Measurements from ENCODE around the gene C16orf46.
"Not testable (repeated sequence)": the region's sequence is repeated elsewhere in the genome, so short reads cannot be mapped to it uniquely, and the experiment has no call there.

Gene C16orf46, protein sequence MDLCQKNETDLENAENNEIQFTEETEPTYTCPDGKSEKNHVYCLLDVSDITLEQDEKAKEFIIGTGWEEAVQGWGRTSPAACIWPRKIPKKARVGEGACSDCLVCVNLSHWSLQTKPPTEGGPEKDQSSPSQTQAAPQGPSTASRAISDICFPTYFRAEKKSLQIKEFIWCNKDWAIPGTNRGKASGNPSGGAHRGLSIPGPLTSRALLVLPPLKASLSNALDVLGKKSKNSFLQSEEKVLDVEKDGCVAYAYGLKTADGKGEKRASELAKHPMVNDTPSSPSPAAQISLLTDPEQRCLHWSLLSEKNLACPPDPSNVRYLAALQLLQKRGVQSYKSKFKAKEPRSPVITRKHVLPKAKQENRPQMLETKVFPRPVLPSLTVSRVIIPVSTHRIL

DNA sequence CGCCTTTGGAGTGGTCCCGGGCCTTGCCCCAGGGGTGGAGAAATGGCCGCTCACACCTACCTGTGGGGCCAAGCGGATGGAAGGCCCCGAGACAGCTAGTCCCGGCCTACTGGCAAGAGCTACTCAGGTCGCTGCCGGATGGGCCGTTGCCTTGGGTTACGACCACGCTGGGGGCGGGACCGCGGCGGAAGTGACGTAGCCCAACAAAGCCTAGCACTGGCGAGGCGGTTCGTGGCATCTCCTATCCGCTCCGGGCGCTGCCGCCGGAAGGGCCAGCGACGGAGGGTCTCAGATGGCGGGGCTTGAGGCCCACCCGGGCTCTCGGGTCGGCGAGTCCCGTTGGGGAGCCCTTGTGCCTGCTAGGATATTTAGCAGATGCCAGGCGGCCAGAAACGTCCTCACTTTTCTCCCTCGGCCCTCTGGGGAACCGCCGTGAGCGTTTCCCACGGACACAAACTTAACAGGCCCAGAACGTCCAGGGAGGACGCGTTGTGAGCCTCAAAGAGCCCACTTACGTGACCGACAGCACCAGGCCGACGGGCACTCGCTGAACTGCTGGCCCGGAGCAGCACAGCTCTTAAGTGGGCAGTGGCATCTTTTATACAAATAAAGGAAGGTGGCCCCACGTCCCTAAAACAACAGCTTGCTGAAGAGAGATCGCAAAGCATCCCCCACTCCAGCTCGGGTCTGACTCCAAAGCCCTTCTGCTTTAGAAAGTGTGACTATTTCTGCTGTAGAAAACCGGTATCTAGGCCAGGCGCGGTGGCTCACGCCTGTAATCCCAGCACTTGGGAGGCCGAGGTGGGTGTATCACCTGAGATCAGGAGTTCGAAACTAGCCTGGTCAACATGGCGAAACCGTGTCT lies at the start of gene C16orf46:
Gene C16orf46, minus strand, starts transcription at position 163 of the 865 bp plus-strand sequence. CDS start 13,283 bp downstream, outside the sequence.
- no peak for FAIRE-seq

DNA sequence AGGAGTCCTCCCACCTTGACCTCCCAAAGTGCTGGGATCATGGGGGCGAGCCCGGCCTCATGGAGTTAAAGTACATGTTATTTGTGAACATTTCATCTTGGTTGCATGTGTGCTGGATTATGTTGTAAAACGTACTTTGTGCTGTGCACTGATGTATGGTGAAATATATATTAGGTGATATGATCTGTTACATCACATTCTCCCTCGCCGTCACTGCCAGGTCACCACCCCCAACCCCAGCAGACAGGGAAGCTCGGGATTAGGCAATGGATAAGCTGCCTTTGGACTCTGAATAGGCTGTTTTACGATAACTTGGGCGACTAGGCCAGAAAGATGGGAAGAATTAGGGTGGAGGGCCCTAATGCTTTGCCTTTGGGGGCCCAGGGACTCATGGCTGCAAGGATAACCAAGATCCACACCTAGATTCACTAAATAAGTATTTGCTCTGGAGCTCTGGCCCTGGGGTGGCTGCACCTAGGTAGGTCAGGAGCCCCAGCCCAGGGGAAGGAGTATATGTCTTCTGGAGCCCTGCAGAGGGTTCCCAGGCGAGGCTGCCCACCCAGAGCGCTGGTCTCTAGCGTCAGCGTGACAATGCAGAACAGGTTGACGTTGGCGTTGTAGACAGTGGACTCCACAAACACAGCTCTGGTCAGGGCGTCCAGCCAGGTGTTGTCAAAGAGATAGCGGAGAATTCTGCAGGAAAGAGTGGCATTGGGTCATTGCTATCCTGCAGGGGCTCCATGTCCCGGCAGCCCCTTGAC lies 46.2 kb upstream of the C16orf46 start:
- no peak for FAIRE-seq

DNA sequence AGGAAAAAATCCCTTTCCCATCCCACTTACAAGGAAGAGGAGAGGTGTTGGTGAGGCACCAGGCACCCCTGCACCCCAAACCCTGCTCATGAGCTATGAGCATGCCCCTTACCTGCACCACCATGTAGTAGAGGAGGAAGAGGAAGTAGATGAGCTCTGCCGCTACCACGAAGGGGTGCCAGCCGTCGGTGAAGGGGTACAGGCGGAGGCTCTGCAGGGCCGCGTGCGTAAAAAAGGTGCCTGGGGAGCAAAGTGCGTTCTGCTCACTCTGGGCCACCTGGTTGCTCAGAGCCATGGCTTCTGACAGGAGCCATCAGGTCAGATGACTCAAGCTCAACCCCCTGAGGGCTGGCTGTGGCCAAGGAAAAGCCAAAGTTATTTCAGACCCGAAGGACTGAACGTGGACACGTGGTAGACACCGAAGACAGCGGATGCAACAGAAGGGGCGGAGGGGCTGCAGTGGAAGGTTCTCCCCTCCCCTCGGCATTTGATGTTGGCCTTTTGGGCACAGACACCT lies 44.5 kb upstream of the C16orf46 start:
- FAIRE-seq: no peak

DNA sequence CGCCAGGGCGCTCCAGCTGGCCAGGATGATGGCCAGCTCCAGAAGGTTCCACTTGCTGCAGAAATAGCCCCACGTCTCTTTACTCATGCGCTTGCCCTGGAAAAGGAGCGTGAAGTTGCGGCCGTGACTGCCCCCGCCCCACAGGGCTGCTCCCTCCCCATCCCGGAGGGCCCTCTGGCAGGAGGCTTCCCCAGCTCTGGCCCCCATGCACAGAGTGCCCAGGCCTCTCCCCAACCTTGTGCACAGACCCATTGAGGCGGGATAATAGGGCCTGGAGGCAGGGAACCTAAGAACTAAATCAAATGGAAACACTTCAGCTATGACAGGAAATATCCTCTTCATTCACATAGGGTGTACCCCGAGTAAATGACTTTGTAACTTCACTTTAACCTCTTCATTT lies 40.4 kb upstream of the C16orf46 start:
- FAIRE-seq: no peak

- no peak for FAIRE-seq
Measured at GRCh38 chr16:81116285-81116684, 39.2 kb upstream of the C16orf46 start.

GRCh38 chr16:81112453-81112852 lies 35.4 kb upstream of the C16orf46 start:
- no peak for FAIRE-seq

DNA sequence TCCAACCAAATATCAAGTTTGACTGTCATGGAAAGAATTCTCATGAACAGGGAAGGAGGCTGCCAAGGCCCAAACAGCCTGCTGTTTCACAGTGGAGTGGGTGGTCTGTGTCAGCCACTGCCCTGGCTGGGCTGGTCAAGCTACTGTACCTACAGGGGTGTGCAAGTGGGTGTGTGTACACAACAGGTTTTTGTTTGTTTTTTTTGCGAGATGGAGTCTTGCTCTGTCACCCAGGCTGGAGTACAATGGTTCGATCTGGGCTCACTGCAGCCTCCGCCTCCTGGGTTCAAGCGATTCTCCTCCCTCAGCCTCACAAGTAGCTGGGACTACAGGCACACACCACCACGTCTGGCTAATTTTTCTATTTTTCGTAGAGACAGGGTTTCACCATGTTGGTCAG lies 32.2 kb upstream of the C16orf46 start:
- FAIRE-seq: not testable (repeated sequence)

DNA sequence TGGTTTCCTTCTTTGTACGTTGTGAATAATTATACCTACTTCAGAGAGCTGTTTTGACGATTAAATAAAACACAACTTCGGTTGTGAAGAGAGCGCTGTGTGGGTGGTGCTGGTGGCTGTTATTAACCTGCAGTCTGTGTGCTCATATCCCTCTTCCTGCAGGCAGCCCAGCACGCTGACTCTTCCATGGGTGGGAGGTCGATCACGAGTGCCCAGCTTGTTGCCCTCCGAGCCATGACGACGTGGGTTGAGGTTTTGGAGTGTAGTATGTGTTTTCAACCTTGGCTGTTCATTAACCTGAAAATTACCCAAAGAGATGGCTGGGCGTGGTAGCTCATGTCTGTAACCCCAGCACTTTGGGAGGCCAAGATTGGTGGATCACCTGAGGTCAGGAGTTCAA lies 30.5 kb upstream of the C16orf46 start:
- no peak for FAIRE-seq

GRCh38 chr16:81106826-81107503 lies 29.9 kb upstream of the C16orf46 start:
- no peak for FAIRE-seq

DNA sequence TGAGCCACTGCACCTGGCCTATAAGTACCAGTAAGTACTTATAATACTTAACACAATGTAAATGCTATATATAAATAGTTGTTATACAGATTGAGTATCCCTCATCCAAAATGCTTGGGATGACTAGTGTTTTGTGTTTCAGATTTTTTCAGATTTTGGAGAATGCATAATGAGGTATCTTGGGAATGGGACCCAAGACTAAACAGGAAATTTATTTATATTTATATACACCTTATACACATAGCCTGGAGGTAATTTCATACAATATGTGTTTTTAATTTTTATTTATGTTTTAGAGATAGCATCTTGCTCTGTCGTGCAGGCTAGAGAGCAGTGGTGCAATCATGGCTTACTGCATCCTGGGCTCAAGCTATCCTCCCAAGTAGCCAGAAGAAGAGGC lies 28.9 kb upstream of the C16orf46 start:
- no peak for FAIRE-seq

- no peak for FAIRE-seq
Measured at GRCh38 chr16:81101702-81102101, 24.7 kb upstream of the C16orf46 start.

- FAIRE-seq: no peak
Measured at GRCh38 chr16:81099958-81100357, 22.9 kb upstream of the C16orf46 start.

DNA sequence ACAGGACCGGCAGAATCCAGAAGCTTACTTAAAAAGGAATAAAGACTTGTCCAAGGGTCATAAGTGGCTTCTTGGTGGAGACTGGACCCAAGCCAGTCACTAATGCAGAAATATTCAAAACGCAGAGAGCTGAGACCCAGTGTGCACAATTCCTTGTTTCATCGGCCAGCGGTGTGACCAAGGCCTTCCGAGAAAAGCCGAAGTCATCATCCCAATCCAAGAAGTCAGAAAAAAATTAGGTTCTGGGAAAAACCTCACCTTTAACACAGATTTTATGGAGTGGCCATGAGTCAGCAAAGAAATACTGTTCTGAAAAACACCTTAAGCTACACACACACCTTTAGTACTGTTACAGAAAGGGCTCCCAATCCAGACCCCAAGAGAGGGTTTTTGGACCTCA lies 20.2 kb upstream of the C16orf46 start:
- FAIRE-seq: no peak

DNA sequence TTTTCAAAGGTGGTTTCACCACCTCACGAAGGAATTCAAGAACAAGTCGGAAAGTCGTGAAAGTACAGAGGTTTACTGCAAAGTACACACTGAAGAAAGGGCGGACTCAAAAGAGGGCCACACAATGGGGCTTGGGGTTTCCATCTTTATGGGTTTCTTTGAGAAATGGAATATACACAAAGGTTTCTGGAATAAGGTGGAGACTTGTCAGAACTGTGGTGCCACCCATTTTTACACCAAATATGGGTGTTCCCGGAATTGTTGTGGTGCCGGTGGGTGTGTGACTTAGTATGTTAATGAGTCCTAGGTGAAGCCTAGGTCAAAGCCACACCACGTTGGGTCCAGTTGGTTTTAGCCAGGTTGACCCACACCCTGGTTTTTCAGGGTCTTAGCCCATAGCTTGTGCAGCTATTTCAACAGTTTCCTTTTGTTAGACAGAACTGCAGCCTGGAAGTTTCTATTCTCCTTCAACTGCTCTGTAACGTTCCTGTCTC lies 19.7 kb upstream of the C16orf46 start:
- no peak for FAIRE-seq

GRCh38 chr16:81095953-81096714 lies 19.1 kb upstream of the C16orf46 start, which contains the start of gene GCSH:
GCSH (minus strand) TSS chr16:81096395; CDS start chr16:81096278, 117 bp downstream.
- FAIRE-seq: peak; percentile 80

DNA sequence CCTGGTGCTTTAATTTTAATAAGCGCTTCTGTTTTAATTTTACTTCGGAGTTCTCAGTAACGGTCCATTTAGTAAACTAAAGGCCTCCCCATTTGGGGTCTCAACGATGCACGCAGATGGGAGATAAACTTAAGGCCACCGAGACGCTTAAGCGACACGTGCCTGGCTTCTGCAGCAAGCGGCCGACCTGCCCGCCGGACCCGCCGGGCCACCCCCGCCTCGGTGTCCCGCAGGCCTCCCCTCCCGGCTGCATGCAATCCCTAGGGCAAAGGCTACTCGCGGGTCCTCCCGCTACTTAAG lies 18.6 kb upstream of the C16orf46 start:
- FAIRE-seq: no peak

- FAIRE-seq: no peak
Measured at GRCh38 chr16:81094771-81095251, 17.8 kb upstream of the C16orf46 start.

DNA sequence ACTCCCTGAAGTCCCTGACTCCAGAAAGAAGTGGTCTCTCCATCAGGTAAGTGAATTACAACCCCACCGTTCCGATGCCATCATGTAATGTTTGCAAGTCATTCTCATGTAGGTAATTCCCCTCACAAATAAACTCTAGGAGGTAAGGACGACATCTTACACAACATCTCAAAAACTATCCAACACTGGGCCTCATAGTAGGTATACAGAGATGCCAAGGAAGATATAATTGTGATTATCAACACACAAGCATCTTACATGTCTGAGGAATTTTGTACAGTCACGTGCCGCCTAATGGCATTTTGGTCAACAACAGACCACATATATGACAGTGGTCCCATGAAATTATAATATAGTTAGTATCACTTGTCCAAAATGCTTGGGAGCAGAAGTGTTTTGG lies 11.8 kb upstream of the C16orf46 start:
- no peak for FAIRE-seq

DNA sequence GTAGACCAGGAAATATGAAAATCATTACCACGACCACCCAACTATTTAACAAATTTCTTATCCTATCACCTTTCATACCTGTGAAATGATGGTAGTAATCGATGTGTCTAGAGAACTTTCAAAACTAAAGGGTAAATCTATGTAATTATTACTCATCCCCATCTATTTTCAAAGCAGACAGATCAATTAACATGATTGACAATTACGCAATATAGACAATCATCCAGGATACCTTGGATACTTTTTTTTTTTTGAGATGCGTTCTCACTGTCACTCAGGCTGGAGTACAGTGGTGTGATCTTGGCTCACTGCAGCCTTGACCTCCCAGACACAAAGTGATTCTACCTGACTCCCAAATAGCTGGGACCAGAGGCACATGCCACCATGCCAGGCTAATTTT lies 4.0 kb upstream of the C16orf46 start:
- FAIRE-seq: no peak

- no peak for FAIRE-seq
Measured at GRCh38 chr16:81080233-81080632, 3.2 kb upstream of the C16orf46 start.

- FAIRE-seq: no peak
Measured at GRCh38 chr16:81076566-81077075, 417 bp downstream of the C16orf46 start.
